A673 (cell line): Measurements from ENCODE around the gene TCERG1L. TPM values are rescaled to one million over a fixed set of nuclear protein-coding genes. Genes with fewer than 3 reads are reported as not detected.

Experiments
- BruUV-seq: library from RNA; stranded (reverse); fragments of 400-500 nt; replicated peaks from 2 replicates; lab custom pipeline; 2021; lab: Mats Ljungman, UMichigan
- CTCF ChIA-PET: fragments of 300-600 bp; sonication (Branson Sonifier 250); formaldehyde crosslinking; loops from one replicate; lab custom pipeline; 2022; ENCODE audit warnings: antibody characterized with exemption; lab: Charles Lee
- POLR2A ChIA-PET: fragments of 300-600 bp; sonication (Branson Sonifier 250); formaldehyde crosslinking; loops from one replicate; lab custom pipeline; 2022; ENCODE audit warnings: antibody characterized with exemption; ENCODE audit not compliant: low non-redundant PET; lab: Charles Lee
- DNase-seq: peaks from one replicate; pipeline ENCODE4 v3.0.0-alpha.2; 2015; ENCODE audit warnings: low spot score
- H3K27ac ChIP-seq: fragments of 200-600 bp; sonication (generic); 2 replicates; pipeline ENCODE4 v1.5.1; 2016; ENCODE audit warnings: mixed run types, low read depth, mild to moderate bottlenecking, mixed read lengths, antibody characterized with exemption, low read length; ENCODE audit not compliant: poor library complexity, severe bottlenecking
- H3K27me3 ChIP-seq: fragments of 200-600 bp; sonication (generic); replicated peaks from 2 replicates; pipeline ENCODE4 v1.6.1; 2017; ENCODE audit warnings: mixed run types, low read depth, mild to moderate bottlenecking, mixed read lengths, antibody characterized with exemption, low read length; ENCODE audit not compliant: insufficient read depth, poor library complexity
- H3K36me3 ChIP-seq: fragments of 200-600 bp; sonication (generic); 2 replicates; pipeline ENCODE4 v1.6.1; 2016; ENCODE audit warnings: mixed run types, mild to moderate bottlenecking, mixed read lengths, antibody characterized with exemption, low read length; ENCODE audit not compliant: insufficient read depth, poor library complexity, severe bottlenecking
- H3K4me1 ChIP-seq: fragments of 200-600 bp; sonication (generic); 2 replicates; pipeline ENCODE4 v1.6.1; 2017; ENCODE audit warnings: mixed run types, mild to moderate bottlenecking, mixed read lengths, antibody characterized with exemption, low read length; ENCODE audit not compliant: insufficient read depth, poor library complexity, severe bottlenecking
- H3K4me3 ChIP-seq: fragments of 200-600 bp; sonication (generic); 2 replicates; pipeline ENCODE4 v1.5.1; 2016; ENCODE audit warnings: low read depth, mixed run types, mild to moderate bottlenecking, mixed read lengths, low read length; ENCODE audit not compliant: poor library complexity, severe bottlenecking
- H3K9me3 ChIP-seq: fragments of 200-600 bp; sonication (generic); 2 replicates; pipeline ENCODE4 v1.6.1; 2016; ENCODE audit warnings: mixed run types, low read depth, mild to moderate bottlenecking, mixed read lengths, antibody characterized with exemption, low read length; ENCODE audit not compliant: poor library complexity, severe bottlenecking
- EZH2 ChIP-seq: fragments of 200-600 bp; sonication (generic); IDR thresholded peaks from 2 replicates; pipeline ENCODE4 v1.6.1; 2017; ENCODE audit warnings: borderline replicate concordance, low read depth, mild to moderate bottlenecking, mixed read lengths, antibody characterized with exemption, low read length; ENCODE audit not compliant: poor library complexity, severe bottlenecking
- intact Hi-C: fragments of 100-400 bp; cut with micrococcal nuclease; formaldehyde crosslinking; loops from one replicate; pipeline ENCODE4 v1.10.0; 2022; ENCODE audit not compliant: unreplicated experiment
- total RNA-seq: library from RNA; stranded (reverse); gene quantifications from 2 replicates; pipeline ENCODE4 v1.2.3, GENCODE V29; 2021
- TF ChIP-seq, protein P1 (sequence below): fragments of 300-800, 200-600 bp; sonication (generic); conservative IDR thresholded peaks from 2 replicates; pipeline ENCODE4 v1.5.1; 2017; ENCODE audit warnings: low read depth, mild to moderate bottlenecking, antibody characterized with exemption, low read length, moderate library complexity, mixed read lengths

TCERG1L gene
- total RNA-seq, 1 experiment from 2014 or later: 16.3 TPM

DNA sequence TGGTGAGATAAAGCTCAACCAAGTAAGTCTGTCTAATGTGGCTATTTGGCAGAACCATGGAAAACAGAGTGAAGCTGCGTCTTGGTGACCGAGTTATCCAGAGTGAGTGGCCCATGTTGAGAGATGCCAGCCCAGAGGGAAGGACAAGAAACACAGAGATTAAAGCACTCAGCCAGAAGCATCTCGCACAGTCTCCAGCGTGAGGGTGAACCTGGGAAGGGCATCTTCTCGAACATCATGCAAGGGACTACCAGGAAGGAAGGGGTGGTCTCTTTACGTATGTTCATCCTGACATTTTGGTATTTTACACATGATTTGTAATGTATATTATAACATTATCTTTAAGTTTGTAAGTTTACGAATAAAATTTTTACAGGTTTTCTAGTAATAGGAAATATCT lies 146.4 kb downstream of the TCERG1L start:
- ChIA-PET POLR2A (no interaction called here), CTCF (no interaction called here)
- no peaks in the 10 kb centered on the region for H3K9me3 ChIP-seq
- intact Hi-C loops: no loop called here
- H3K4me3 ChIP-seq: no peak overlapping the region
- no peaks in the 10 kb centered on the region for H3K27me3 ChIP-seq
- TF ChIP-seq, protein P1, sequence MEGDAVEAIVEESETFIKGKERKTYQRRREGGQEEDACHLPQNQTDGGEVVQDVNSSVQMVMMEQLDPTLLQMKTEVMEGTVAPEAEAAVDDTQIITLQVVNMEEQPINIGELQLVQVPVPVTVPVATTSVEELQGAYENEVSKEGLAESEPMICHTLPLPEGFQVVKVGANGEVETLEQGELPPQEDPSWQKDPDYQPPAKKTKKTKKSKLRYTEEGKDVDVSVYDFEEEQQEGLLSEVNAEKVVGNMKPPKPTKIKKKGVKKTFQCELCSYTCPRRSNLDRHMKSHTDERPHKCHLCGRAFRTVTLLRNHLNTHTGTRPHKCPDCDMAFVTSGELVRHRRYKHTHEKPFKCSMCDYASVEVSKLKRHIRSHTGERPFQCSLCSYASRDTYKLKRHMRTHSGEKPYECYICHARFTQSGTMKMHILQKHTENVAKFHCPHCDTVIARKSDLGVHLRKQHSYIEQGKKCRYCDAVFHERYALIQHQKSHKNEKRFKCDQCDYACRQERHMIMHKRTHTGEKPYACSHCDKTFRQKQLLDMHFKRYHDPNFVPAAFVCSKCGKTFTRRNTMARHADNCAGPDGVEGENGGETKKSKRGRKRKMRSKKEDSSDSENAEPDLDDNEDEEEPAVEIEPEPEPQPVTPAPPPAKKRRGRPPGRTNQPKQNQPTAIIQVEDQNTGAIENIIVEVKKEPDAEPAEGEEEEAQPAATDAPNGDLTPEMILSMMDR: no peak
- peaks cover 9% of the 10 kb centered on the region for H3K4me1 ChIP-seq
- H3K36me3 ChIP-seq: no peaks in the 10 kb centered on the region
- H3K27ac ChIP-seq: no peak overlapping the region
- BruUV-seq: no TSS peak
- DNase-seq: no peak

DNA sequence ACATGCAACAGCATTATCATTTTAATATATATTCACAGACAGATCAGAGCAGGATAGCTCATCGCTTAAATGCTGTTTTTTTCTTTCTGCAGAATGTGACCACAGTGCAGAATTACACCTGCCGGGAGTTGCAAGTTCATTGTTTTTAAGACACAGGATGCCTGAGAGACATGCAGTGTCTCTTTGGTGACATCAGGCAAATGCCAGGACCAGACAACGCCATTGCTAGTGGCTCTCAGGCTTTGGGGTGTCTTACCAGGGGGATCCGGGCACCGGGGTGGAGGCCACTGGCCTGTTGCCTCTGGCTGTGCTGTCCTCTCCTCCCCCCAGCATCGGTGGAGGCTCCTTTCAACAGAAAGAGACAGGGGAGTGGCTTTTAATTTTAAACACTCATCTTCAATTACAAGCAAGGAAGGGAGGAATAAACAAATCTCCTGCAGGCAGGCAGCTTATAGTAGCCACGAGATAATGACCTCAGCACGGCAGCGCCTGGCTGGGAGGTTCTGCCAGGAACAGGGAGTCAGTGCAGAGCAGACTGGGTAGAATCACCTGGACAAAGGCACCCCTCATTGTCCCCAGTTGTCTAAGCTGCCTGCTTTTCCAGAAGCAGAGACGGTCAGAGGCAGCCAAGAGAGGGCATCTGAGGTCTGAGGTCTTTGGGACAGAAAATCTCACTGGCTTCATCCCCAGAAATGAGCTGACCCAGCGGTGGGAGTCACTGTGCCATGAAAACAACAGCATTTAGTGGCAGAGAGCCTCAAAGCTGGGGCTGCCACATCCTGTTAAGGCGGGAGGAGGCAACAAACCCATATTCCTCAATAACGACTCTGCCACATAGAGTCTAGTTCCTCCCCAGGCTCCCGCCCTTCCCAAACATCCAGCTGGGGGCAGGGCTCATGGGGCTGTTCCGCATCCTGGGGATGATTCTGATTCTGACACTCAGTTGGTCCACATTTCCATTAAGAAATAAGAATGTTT lies 148.4 kb downstream of the TCERG1L start:
- Histone ChIP-seq H3K9me3 (no peaks in the 10 kb centered on the region), H3K27me3 (no peaks in the 10 kb centered on the region), H3K36me3 (no peaks in the 10 kb centered on the region), H3K4me1 (peaks cover 9% of the 10 kb centered on the region), H3K4me3 (no peak overlapping the region), H3K27ac (no peak overlapping the region)
- ChIA-PET POLR2A (no interaction called here), CTCF (no interaction called here)
- no peak for DNase-seq
- no TSS peak for BruUV-seq
- TF ChIP-seq, protein P1: no peak
- TF ChIP-seq EZH2: no peak
- intact Hi-C loops: no loop called here

DNA sequence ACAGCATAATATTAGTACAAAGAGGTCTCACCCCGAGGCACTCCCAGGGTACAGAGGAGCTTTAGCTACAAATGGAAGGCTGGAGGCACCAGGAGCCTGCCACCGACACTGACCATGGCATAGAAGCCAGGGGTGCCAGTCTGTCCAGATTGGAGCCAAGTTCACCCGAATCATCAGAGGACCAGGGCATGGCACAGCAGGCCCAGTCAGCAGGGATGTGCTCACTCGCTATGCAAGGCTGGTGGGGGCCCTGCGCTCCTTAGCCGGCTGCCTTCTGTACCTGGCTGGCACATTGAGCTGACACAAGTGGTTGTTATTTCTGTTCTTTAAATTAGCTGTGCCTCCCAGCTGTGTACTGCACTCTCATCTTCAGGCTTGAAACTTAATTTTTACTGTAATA lies 149.3 kb downstream of the TCERG1L start:
- no peaks in the 10 kb centered on the region for H3K36me3 ChIP-seq
- no peak for TF ChIP-seq EZH2
- TF ChIP-seq, protein P1: no peak
- no peak overlapping the region for H3K27ac ChIP-seq
- ChIA-PET POLR2A (no interaction called here), CTCF (no interaction called here)
- intact Hi-C loops: no loop called here
- no peak overlapping the region for H3K4me3 ChIP-seq
- BruUV-seq: no TSS peak
- DNase-seq: no peak
- no peaks in the 10 kb centered on the region for H3K9me3 ChIP-seq
- H3K4me1 ChIP-seq: peaks cover 9% of the 10 kb centered on the region
- no peaks in the 10 kb centered on the region for H3K27me3 ChIP-seq
